NCI-H2171 treated with DMSO at 0.1 percent for 48 hours (cell line): ENCODE measurements around the gene ZNF549.

Experiments used
- DNase-seq: peaks from one replicate; lab custom pipeline; 2025; lab: John Stamatoyannopoulos, UW

Gene ZNF549

GRCh38 chr19:57566396-57567265, 39.5 kb downstream of the ZNF549 start:
- DNase-seq, result no peak

DNA sequence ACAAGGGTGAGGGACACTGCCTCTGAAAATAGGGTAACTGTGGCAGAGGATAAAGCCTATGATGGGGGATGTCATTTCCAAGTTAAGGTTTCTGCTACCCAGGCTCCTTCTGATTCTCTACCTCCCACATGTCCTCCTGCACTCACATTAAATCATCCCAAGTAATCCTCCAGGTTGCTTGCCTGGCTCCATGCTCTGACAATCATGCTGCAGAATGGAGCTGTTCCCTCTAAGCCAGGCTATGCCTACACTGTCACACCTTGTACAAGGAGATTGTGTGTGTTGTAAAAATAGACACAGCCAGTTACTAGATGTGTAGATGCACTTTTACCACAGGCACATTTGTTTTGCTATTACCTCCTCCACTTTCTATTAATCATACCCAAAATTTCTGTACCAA, 43.6 kb downstream of the ZNF549 start:
- no peak for DNase-seq

DNA sequence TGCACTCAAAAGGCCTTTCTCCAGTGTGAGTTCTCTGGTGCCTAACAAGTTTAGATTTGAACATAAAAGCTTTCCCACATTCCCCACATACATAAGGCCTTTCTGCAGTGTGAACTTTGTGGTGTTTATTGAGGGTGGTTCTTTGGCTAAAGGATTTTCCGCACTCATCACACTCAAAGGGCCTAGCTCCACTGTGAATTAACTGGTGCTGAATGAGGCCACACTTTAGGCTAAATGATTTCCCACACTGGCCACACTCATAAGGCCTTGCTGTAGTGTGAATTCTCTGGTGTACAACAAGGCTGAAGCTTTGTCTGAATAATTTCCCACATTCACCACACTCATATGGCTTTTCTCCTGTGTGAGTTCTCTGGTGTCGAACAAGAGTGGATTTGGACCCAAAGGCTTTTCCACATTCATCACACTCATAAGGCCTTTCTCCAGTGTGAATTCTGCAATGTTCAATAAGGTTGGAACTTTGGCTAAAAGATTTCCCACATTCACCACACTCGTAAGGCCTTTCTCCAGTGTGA, 45.3 kb downstream of the ZNF549 start:
- no peak for DNase-seq

GRCh38 chr19:57576661-57577060, 49.5 kb downstream of the ZNF549 start:
- no peak for DNase-seq

GRCh38 chr19:57578487-57579205, 51.5 kb downstream of the ZNF549 start, which contains the start of gene ZNF416:
Gene ZNF416, minus strand, starts transcription at chr19:57578911. Its CDS starts 207 bp downstream, at chr19:57578704.
- peak; percentile 96 for DNase-seq

DNA sequence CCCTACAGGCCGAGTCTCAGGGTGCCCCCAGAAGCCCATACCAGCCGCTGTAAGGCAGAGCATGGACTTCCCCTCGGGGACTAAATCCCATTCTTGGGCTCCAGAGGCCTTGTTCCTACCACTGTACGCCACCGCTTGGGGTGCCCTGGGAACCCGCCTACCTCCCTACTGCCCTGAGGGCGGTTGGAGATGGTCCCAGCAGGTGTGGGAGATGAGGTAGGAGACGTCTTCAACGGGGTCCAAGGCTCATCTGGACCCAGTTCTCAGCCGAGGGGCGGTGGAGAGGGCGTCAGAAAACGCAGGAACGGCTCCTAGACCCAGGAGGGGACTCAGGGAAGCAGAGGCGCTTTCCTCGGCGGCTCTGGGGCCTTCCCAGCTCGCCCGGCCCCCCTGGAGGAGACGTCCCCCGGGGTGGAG, 56.0 kb downstream of the ZNF549 start:
- DNase-seq, result no peak

- DNase-seq, result peak; percentile 95
These were observed 56.6 kb downstream of the ZNF549 start, which contains the start of gene ZIK1 for GRCh38 chr19:57583521-57584416. Gene ZIK1, plus strand, starts transcription at chr19:57584145. Its CDS starts 212 bp downstream, at chr19:57584357.

GRCh38 chr19:57587529-57587928, 60.4 kb downstream of the ZNF549 start:
- no peak for DNase-seq

DNA sequence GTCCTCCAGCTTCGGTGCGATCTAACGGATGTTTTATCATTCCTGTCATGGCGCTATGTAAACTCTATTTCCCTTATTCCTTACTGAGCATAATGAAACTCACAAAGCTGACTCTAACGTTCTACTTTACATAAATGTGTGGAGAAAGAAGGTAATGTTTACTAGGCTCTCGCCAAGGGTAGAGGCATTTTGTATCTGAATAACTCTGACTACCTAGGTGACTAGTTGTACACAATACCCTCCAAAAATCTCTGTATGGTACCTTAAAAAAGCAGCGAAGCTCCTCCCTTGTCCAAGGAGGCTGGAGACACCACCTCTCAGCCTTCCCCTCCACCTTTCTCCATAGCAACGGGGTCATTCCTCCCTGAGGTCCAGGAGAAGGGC, 72.2 kb downstream of the ZNF549 start:
- no peak for DNase-seq

DNA sequence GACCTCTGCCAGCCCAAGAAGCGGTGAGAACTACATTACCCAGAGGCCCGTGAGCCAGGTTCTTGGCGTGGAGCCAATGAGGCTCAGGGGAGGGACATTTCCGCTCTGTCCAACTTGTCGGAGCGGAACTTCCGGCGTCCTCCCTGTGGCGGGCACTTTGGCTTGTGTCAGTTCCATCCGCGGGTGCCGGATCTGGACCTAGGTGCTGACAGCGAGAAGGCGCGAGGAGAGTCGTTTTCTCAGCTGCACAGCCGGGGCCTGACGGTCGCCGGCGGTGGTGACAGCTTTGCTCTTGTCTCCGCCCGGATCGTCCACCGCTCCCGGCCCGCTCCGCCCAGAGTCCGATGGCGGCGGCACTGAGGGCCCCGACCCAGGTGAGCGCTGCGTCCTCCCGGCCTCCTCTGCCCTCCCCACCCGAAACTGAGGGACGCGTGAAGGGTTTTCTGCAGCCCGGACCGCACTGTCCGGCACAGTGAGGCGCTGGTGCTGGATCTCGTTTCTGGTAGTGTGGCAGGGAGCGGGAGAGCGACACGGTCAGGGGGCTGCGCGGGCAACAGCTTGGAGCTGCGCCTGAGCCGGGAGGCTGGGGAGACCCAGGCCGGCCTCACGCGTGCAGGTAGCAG, 72.7 kb downstream of the ZNF549 start, which contains the start of gene ZNF530:
TSS of gene ZNF530 (plus strand) at position 125 of the 623 bp plus-strand sequence. CDS start 4,461 bp downstream, outside the sequence.
- peak; percentile 81 for DNase-seq

GRCh38 chr19:57606931-57607330, 79.8 kb downstream of the ZNF549 start:
- DNase-seq, result no peak
